ENCODE results near the gene KRT31.

DNA sequence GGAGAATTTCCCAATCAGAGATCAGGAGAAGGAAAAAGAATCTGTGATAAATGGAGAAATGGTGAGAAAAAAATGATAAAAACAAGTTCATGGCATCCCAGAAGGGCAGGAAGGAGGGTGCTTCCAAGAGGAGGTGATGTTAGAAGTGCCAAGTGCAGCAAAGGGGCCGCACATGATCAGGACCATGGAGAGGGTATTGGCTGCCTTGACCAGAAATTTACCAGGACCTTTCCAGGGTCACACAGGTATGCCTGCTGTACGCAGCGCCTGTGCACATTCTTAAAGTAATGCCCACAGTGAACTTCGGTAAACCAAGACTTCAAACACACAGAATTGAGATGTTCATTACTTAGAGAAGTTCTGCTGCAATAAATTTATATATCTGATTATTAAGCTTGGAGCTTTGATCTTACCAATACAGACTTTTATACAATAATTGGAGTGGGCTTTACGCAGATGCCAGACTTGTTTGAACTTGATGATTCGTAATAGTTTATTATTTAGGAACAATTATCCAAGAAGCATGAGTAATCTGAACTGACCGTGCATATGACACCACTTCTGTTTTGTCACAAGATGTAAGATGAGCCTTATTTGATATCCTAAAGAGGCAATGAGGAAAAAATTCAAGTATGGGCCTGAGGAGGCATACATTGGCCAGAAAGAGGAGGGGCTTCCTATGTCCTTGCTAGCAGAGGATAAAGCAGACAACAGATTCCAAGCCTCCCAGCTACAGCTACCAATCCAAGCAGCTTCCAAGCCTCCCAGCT lies 44.6 kb downstream of the KRT31 start:
- no peak for TF ChIP-seq POLR2A (IDR thresholded peaks at IDR 0.05)
- TF ChIP-seq, protein P1, sequence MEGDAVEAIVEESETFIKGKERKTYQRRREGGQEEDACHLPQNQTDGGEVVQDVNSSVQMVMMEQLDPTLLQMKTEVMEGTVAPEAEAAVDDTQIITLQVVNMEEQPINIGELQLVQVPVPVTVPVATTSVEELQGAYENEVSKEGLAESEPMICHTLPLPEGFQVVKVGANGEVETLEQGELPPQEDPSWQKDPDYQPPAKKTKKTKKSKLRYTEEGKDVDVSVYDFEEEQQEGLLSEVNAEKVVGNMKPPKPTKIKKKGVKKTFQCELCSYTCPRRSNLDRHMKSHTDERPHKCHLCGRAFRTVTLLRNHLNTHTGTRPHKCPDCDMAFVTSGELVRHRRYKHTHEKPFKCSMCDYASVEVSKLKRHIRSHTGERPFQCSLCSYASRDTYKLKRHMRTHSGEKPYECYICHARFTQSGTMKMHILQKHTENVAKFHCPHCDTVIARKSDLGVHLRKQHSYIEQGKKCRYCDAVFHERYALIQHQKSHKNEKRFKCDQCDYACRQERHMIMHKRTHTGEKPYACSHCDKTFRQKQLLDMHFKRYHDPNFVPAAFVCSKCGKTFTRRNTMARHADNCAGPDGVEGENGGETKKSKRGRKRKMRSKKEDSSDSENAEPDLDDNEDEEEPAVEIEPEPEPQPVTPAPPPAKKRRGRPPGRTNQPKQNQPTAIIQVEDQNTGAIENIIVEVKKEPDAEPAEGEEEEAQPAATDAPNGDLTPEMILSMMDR (IDR thresholded peaks at IDR 0.05), result no peak
